Naive thymus-derived CD4-positive, alpha-beta T cell (primary cell): ENCODE results near the gene ZNF800. TPM values are rescaled to one million over a fixed set of nuclear protein-coding genes. Genes with fewer than 3 reads are reported as not detected.
"Not testable (repeated sequence)": the region's sequence is repeated elsewhere in the genome, so short reads cannot be mapped to it uniquely, and the experiment has no call there.

Experiments
- ATAC-seq: fragments of 150-1000 bp; cut with Tn5 transposase; 2 replicates; pipeline ENCODE4 v1.10.0; 2021; ENCODE audit warnings: mild to moderate bottlenecking, moderate library complexity
- CTCF ChIA-PET: fragments of 350-600 bp; sonication (Branson Sonifier 250); formaldehyde crosslinking; loops from one replicate; lab custom pipeline; 2021; ENCODE audit warnings: antibody characterized with exemption; lab: Charles Lee
- POLR2A ChIA-PET: fragments of 350-600 bp; sonication (Branson Sonifier 250); formaldehyde crosslinking; loops from one replicate; lab custom pipeline; 2021; ENCODE audit warnings: antibody characterized with exemption, inconsistent platforms; lab: Charles Lee
- DNase-seq, 9 donors: peaks; one replicate each; pipeline versions ENCODE4 v3.0.0 to v3.0.0-alpha.2; 2020 to 2022; ENCODE audit warnings: mixed read lengths in 1 of 9
- H3K27ac ChIP-seq: one replicate; pipeline ENCODE4 v1.7.0; 2013; ENCODE audit warnings: mild to moderate bottlenecking, low read depth, low read length, moderate library complexity
- H3K27me3 ChIP-seq, 2 donors: one replicate each; pipeline ENCODE4 v1.7.0; 2013; ENCODE audit warnings: low read length in 2 of 2, mild to moderate bottlenecking in 2 of 2, moderate library complexity in 2 of 2; ENCODE audit not compliant: control insufficient read depth in 2 of 2, insufficient read depth in 2 of 2
- H3K36me3 ChIP-seq, 3 experiments: 1 replicate in 2 of 3; 2 replicates in 1 of 3; pipeline ENCODE4 v1.7.0; 2013; ENCODE audit warnings: low read length in 3 of 3, mild to moderate bottlenecking in 3 of 3, moderate library complexity in 1 of 3; ENCODE audit not compliant: insufficient read depth in 3 of 3, control insufficient read depth in 2 of 3
- H3K4me1 ChIP-seq, 2 donors: one replicate each; pipeline ENCODE4 v1.7.0; 2013; ENCODE audit warnings: low read length in 2 of 2, mild to moderate bottlenecking in 2 of 2, moderate library complexity in 1 of 2; ENCODE audit not compliant: control insufficient read depth in 2 of 2, insufficient read depth in 2 of 2
- H3K4me3 ChIP-seq: 2 replicates; pipeline ENCODE4 v1.7.0; 2013; ENCODE audit warnings: mild to moderate bottlenecking, low read length
- H3K9me3 ChIP-seq, 3 experiments: 1 replicate in 2 of 3; 2 replicates in 1 of 3; pipeline ENCODE4 v1.7.0; 2013; ENCODE audit warnings: low read length in 3 of 3; ENCODE audit not compliant: control insufficient read depth in 2 of 3
- H3K27ac Mint-ChIP-seq, 9 donors: one replicate each; pipeline ENCODE4 v1.8.0; 2020 to 2022; ENCODE audit warnings: mixed read lengths in 9 of 9, mild to moderate bottlenecking in 8 of 9, moderate library complexity in 5 of 9, inconsistent platforms in 2 of 9
- H3K27me3 Mint-ChIP-seq, 5 donors: one replicate each; pipeline ENCODE4 v1.8.0; 2021 to 2022; ENCODE audit warnings: mixed read lengths in 5 of 5, mild to moderate bottlenecking in 1 of 5
- H3K36me3 Mint-ChIP-seq, 5 donors: one replicate each; pipeline ENCODE4 v1.8.0; 2020 to 2022; ENCODE audit warnings: mixed read lengths in 5 of 5, mild to moderate bottlenecking in 3 of 5, inconsistent platforms in 1 of 5
- H3K4me1 Mint-ChIP-seq, 7 donors: one replicate each; pipeline ENCODE4 v1.8.0; 2020 to 2022; ENCODE audit warnings: mixed read lengths in 7 of 7, mild to moderate bottlenecking in 3 of 7, inconsistent platforms in 1 of 7
- H3K4me3 Mint-ChIP-seq, 10 donors: one replicate each; pipeline ENCODE4 v1.8.0; 2020 to 2022; ENCODE audit warnings: mild to moderate bottlenecking in 10 of 10, mixed read lengths in 10 of 10, moderate library complexity in 6 of 10, inconsistent platforms in 2 of 10
- H3K9me3 Mint-ChIP-seq, 11 donors: one replicate each; pipeline ENCODE4 v1.8.0; 2020 to 2022; ENCODE audit warnings: mixed read lengths in 11 of 11, mild to moderate bottlenecking in 4 of 11, inconsistent platforms in 1 of 11, moderate library complexity in 1 of 11
- intact Hi-C, 2 donors: fragments of 100-400 bp; cut with micrococcal nuclease; formaldehyde crosslinking; loops; one replicate each; pipeline ENCODE4 v1.15.1; 2023
- polyA plus RNA-seq, 2 donors: library from polyadenylated mRNA; unstranded; fragments of 300-500 nt; fragmentation: Illumina TruSeq; gene quantifications; one replicate each; pipeline ENCODE4 v1.2.3, GENCODE V29; 2021
- total RNA-seq, 6 experiments: library from RNA in 5 of 6; stranded (reverse) in 5 of 6; gene quantifications; 1 replicate in 5 of 6; 2 replicates in 1 of 6; pipeline ENCODE4 v1.2.3 and lab custom pipeline; 2021 to 2026

The ZNF800 gene
- total RNA-seq (10 to 100 TPM; 43.3 to 71.9 (median 61.4) TPM), polyA plus RNA-seq (10 to 100 TPM; 47.4 to 63.4 TPM), total RNA-seq (lab: John Stamatoyannopoulos, UW) (89.8 reads per million, percentile 82 among the genes with 10 or more reads in this experiment)

- H3K4me1 Mint-ChIP-seq = peaks cover 41 to 62% (median 52%) of the 10 kb centered on the region in 7 donors
- ChIA-PET POLR2A (interaction anchor here (0.6 to 5.4 kb wide), 39 partner anchors 10 to 716 kb away, joined by 3 to 91 read pairs (median 4); partner anchors contain the start of genes ARF5 and GCC1), CTCF (interaction anchor here (0.6 to 2.2 kb wide), 10 partner anchors 20 to 122 kb away, joined by 3 to 12 read pairs (median 4); no protein-coding TSS in a partner anchor)
- Histone ChIP-seq H3K9me3 (no peaks in the 10 kb centered on the region), H3K4me3 (peak within 1 kb of the TSS; percentile 96), H3K4me1 (peaks cover 7 to 43% of the 10 kb centered on the region in 2 donors), H3K27me3 (no peaks in the 10 kb centered on the region), H3K27ac (peak within 1 kb of the TSS; percentile 91), H3K36me3 (peaks cover 5 to 7% (median 6%) of the 10 kb centered on the region in 3 experiments)
- intact Hi-C loops = loop anchor here (1.0 to 10.0 kb wide), 12 partner anchors 12 to 952 kb away; partner anchors contain the start of genes ARF5 (in 1 of the 2), GCC1 (in 1 of the 2), GRM8 (in 1 of the 2) and RBM28 (in 1 of the 2)
- ATAC-seq (peak; percentile 90), DNase-seq (peak in 8 of 9 donors; percentile 73 to 92 (median 84))
- peak within 1 kb of the TSS; percentile 94 to 100 (median 98) for H3K4me3 Mint-ChIP-seq
- peaks cover 4 to 34% (median 24%) of the 10 kb centered on the region in 5 donors for H3K36me3 Mint-ChIP-seq
- peak within 1 kb of the TSS; percentile 91 to 99 (median 97) for H3K27ac Mint-ChIP-seq
- peaks cover 0 to 10% (median 0%) of the 10 kb centered on the region in 5 donors for H3K27me3 Mint-ChIP-seq
- H3K9me3 Mint-ChIP-seq = peaks cover 0 to 1% (median 0%) of the 10 kb centered on the region in 11 donors
Observed at GRCh38 chr7:127392566-127393367, at the start of gene ZNF800. ZNF800 (minus strand) TSS chr7:127392708; CDS start chr7:127391557, 1,151 bp downstream.

DNA sequence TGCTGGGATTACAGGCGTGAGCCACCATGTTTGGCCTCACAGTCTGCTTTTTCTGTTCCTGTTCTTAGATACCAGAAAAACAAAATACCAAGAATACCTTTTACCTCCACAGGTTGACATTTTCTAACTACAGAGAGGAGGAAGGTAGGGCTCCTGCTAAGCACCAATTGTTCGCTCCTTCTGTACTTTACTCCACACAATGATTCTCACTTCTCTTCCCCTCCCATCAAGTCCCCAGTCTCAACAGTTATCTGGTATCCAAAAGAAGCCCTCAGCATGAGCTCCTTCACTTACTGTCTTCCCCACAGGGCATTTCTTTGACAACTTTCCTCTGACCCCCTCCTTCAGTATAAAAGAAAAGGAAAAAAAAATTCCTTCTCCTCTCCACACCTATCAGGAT, 47.7 kb upstream of the ZNF800 start:
- intact Hi-C loops = loop anchor here in 1 of 2 donors (10.0 kb wide), 1 partner anchor 635 kb away; no protein-coding TSS in a partner anchor
- peaks cover 0 to 49% (median 0%) of the 10 kb centered on the region in 5 donors for H3K27me3 Mint-ChIP-seq
- H3K9me3 Mint-ChIP-seq = peaks cover 0 to 2% (median 0%) of the 10 kb centered on the region in 11 donors
- Histone ChIP-seq H3K27me3 (no peaks in the 10 kb centered on the region), H3K4me3 (no peak overlapping the region), H3K4me1 (no peaks in the 10 kb centered on the region), H3K9me3 (no peaks in the 10 kb centered on the region), H3K36me3 (no peaks in the 10 kb centered on the region), H3K27ac (no peak overlapping the region)
- no peak for ATAC-seq
- DNase-seq = no peak
- H3K4me1 Mint-ChIP-seq = peaks cover 0 to 1% (median 0%) of the 10 kb centered on the region in 7 donors
- ChIA-PET CTCF (interaction anchor here (1.4 kb wide), 1 partner anchor 47 kb away, joined by 3 read pairs; the partner anchor contains the start of gene ZNF800), POLR2A (interaction anchor here (0.6 kb wide), 1 partner anchor 91 kb away, joined by 3 read pairs; no protein-coding TSS in a partner anchor)
- no peaks in the 10 kb centered on the region for H3K36me3 Mint-ChIP-seq
- H3K27ac Mint-ChIP-seq = peak overlapping the region in 1 of 9 donors; percentile 63
- no peak overlapping the region for H3K4me3 Mint-ChIP-seq

- Mint-ChIP-seq H3K36me3 (no peaks in the 10 kb centered on the region), H3K4me3 (no peak overlapping the region), H3K9me3 (peaks cover 0 to 2% (median 0%) of the 10 kb centered on the region in 11 donors), H3K4me1 (peaks cover 0 to under 1% (median 0%) of the 10 kb centered on the region in 7 donors), H3K27me3 (peaks cover 0 to 47% (median 0%) of the 10 kb centered on the region in 5 donors), H3K27ac (no peak overlapping the region)
- CTCF ChIA-PET = interaction anchor here (1.1 to 1.4 kb wide), 2 partner anchors 9 to 46 kb away, joined by 3 read pairs; partner anchors contain the start of gene ZNF800
- Histone ChIP-seq H3K27ac (no peak overlapping the region), H3K4me3 (no peak overlapping the region), H3K4me1 (no peaks in the 10 kb centered on the region), H3K36me3 (no peaks in the 10 kb centered on the region), H3K9me3 (no peaks in the 10 kb centered on the region), H3K27me3 (no peaks in the 10 kb centered on the region)
- POLR2A ChIA-PET = interaction anchor here (1.1 kb wide), 1 partner anchor 150 kb away, joined by 3 read pairs; the partner anchor contains the start of gene ARF5
- ATAC-seq (no peak), DNase-seq (no peak)
- intact Hi-C loops = no loop called here
Observed at GRCh38 chr7:127438836-127439235, 46.3 kb upstream of the ZNF800 start.

DNA sequence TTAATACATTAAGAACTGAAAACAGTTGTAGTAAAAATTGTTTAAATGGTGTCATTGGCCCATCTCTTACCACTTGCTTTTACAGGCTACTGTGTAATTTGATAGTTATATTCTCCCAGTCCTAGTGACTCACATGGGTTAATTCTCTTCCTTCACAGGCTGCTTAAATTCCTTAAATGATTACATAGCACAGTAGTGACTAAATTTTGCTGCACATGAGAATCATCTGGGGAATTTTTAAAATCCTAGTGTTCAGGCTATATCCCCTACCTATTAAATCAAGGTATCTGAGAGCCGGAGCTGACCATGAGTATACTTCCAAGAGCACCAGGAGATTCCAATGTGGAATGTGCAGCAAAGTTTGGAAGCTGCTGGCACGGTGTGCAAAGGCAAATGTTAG, 45.3 kb upstream of the ZNF800 start:
- no peak overlapping the region for H3K4me3 ChIP-seq
- H3K27me3 ChIP-seq = no peaks in the 10 kb centered on the region
- Mint-ChIP-seq H3K4me1 (no peaks in the 10 kb centered on the region), H3K36me3 (no peaks in the 10 kb centered on the region), H3K27ac (no peak overlapping the region), H3K9me3 (peaks cover 0 to 2% (median 0%) of the 10 kb centered on the region in 11 donors), H3K27me3 (peaks cover 0 to 42% (median 0%) of the 10 kb centered on the region in 5 donors), H3K4me3 (no peak overlapping the region)
- intact Hi-C loops = no loop called here
- ChIA-PET CTCF (interaction anchor here (1.2 kb wide), 1 partner anchor 90 kb away, joined by 6 read pairs; no protein-coding TSS in a partner anchor), POLR2A (interaction anchor here (0.6 to 1.1 kb wide), 3 partner anchors 46 to 151 kb away, joined by 3 read pairs; partner anchors contain the start of genes ARF5 and ZNF800)
- H3K4me1 ChIP-seq = no peaks in the 10 kb centered on the region
- DNase-seq (no peak), ATAC-seq (no peak)
- H3K9me3 ChIP-seq = no peaks in the 10 kb centered on the region
- no peak overlapping the region for H3K27ac ChIP-seq
- no peaks in the 10 kb centered on the region for H3K36me3 ChIP-seq

- ChIA-PET CTCF (interaction anchor here (0.7 to 1.2 kb wide), 2 partner anchors 76 to 89 kb away, joined by 3 to 6 read pairs; no protein-coding TSS in a partner anchor), POLR2A (interaction anchor here (0.6 to 0.9 kb wide), 2 partner anchors 23 to 45 kb away, joined by 3 read pairs; partner anchors contain the start of gene ZNF800)
- Mint-ChIP-seq H3K9me3 (peaks cover 0 to 2% (median 0%) of the 10 kb centered on the region in 11 donors), H3K36me3 (no peaks in the 10 kb centered on the region), H3K4me1 (peaks cover 0 to under 1% (median 0%) of the 10 kb centered on the region in 7 donors), H3K27ac (no peak overlapping the region), H3K4me3 (no peak overlapping the region), H3K27me3 (peaks cover 0 to 36% (median 0%) of the 10 kb centered on the region in 5 donors)
- H3K27ac ChIP-seq = no peak overlapping the region
- no peaks in the 10 kb centered on the region for H3K27me3 ChIP-seq
- H3K9me3 ChIP-seq = no peaks in the 10 kb centered on the region
- DNase-seq = no peak
- H3K4me3 ChIP-seq = no peak overlapping the region
- intact Hi-C loops = no loop called here
- H3K4me1 ChIP-seq = no peaks in the 10 kb centered on the region
- ATAC-seq = no peak
- no peaks in the 10 kb centered on the region for H3K36me3 ChIP-seq
Observed at GRCh38 chr7:127437241-127437640, 44.7 kb upstream of the ZNF800 start.

- POLR2A ChIA-PET, H3K27ac Mint-ChIP-seq, H3K36me3 ChIP-seq, H3K36me3 Mint-ChIP-seq, ATAC-seq, H3K27ac ChIP-seq, H3K9me3 ChIP-seq, intact Hi-C loops, DNase-seq, H3K4me1 ChIP-seq, H3K4me3 Mint-ChIP-seq, H3K27me3 ChIP-seq, H3K4me3 ChIP-seq, H3K9me3 Mint-ChIP-seq: not testable (repeated sequence)
- peaks cover 0 to 23% (median 0%) of the 10 kb centered on the region in 5 donors for H3K27me3 Mint-ChIP-seq
- CTCF ChIA-PET = interaction anchor here (1.3 kb wide), 1 partner anchor 18 kb away, joined by 4 read pairs; no protein-coding TSS in a partner anchor
- H3K4me1 Mint-ChIP-seq = peaks cover 0 to 23% (median 16%) of the 10 kb centered on the region in 7 donors
Observed at GRCh38 chr7:127429281-127429680, 36.8 kb upstream of the ZNF800 start.
